HG03280 (cell line): ENCODE data around the gene PID1.

Experiments used
- ATAC-seq: cut with Tn5 transposase; IDR thresholded peaks from one replicate; pipeline ENCODE4 v1.9.1; 2021; ENCODE audit warnings: mild to moderate bottlenecking, moderate library complexity; ENCODE audit not compliant: unreplicated experiment

PID1 gene

GRCh38 chr2:229126066-229126465 lies 145.0 kb downstream of the PID1 start:
- no peak for ATAC-seq

GRCh38 chr2:229124136-229124535 lies 147.0 kb downstream of the PID1 start:
- no peak for ATAC-seq

GRCh38 chr2:229118927-229119326 lies 152.2 kb downstream of the PID1 start:
- ATAC-seq: no peak

GRCh38 chr2:229118336-229118735 lies 152.8 kb downstream of the PID1 start:
- no peak for ATAC-seq

DNA sequence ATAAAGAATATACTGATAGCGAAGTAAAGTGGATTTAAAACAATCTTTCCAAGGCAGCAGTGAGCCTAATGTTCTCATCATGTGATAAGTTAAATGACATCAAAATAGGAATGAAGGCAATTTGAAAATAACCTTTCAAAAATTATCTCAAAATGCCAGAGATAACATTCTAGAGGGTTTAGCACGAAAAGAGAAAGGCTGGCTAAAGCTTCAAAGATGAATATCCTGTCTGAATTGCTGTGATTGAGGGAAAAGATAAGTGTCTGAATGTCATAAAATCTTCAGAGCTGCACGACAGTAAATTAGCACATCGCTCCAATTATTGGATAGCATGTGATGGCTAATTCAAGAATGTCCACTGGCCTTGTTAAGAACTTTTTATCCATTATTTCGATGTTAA lies 159.3 kb downstream of the PID1 start:
- no peak for ATAC-seq

DNA sequence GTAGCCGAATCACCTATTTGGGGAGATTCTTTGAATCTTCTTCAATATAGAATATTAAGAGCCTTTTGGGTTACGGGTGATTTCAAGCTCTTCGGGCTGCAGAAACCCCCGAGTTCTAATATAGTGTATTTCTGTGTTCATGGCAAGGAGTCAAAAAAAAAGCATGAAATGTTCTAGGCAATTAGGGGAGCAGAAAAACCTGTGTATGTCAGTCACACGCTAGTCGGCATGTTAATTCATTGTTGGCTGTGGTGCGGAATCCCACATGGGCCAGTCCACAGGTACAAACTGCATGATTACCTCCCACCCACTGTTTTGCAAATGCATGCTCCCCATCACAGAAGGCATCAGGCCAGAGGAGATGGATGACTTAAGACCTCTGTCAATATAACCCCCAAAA lies 161.9 kb downstream of the PID1 start:
- no peak for ATAC-seq

DNA sequence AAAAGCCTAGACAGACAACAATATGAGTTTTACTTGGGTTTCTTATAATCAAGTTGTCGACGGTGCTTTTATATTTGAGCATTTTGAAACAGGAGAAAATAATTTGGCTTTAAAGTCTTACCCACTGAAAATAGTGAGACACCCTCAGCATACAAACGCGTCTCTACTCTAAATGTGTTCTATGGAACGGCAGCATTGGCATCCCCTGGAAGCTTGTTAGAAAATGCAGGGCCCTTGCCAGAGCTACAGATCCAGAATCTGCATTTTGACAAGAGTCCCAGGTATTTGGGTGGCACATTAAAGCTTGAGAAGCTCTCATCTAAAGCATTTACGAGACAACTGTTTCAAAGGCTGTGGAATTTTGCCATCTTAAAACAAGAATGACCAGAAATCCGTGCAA lies 163.5 kb downstream of the PID1 start:
- no peak for ATAC-seq

DNA sequence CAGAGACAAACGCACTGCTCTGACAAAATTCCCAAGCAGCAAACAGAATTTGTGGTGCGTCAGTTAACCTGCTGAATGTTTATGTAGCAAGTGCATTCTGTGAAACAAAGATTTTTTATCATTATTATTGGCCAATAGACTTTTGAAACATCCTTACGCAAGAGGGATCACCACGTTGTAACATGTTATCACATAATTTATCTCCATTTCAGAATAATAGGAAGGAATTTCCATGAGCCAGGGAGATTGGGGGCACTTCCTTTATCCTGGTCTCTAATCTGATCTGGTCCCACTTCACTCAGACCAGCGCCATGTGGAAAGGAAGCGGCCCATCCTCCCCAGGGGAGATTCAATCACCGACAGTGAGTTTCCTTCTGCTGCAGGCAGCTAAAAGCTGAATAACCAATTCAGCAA lies 166.1 kb downstream of the PID1 start:
- no peak for ATAC-seq

DNA sequence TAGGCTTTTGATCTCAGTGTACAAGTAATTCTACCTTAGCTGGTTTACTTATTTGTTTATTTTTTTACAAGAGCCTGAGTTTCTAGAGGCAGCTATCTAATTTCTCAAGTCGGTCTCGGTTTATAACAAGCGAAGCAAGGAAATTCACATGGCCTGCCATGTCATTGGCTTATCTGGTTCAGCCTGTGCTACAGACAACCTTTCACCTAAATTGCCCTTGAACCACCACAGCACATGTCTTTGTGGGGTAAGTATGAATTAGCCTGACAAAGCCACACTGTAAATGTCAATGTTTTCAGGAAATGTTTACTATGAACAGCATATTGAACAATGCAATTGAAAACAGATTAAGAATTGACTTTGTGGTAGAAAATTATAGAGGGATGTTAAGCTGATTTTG lies 167.1 kb downstream of the PID1 start:
- ATAC-seq: no peak

DNA sequence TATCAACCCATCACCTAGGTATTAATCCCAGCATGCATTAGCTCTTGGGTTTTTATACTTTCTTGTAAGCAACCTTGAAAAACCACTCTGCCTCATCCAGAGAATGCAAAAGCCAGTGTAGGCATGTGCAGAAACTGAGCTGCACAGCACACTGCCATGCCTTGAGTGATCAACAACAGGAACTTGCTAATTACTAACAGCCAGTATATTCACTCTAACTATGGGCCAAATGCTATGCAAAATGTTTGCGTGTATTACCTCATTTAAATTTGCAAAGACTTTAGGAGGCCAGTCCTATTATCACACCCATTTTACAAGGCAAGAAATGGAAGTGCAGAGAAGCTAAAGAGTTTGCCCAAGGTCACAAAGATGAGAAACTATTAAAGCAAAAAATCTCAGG lies 169.8 kb downstream of the PID1 start:
- no peak for ATAC-seq

- no peak for ATAC-seq
These were observed 171.9 kb downstream of the PID1 start for GRCh38 chr2:229099231-229099630.

- no peak for ATAC-seq
These were observed 172.3 kb downstream of the PID1 start for GRCh38 chr2:229098801-229099200.

DNA sequence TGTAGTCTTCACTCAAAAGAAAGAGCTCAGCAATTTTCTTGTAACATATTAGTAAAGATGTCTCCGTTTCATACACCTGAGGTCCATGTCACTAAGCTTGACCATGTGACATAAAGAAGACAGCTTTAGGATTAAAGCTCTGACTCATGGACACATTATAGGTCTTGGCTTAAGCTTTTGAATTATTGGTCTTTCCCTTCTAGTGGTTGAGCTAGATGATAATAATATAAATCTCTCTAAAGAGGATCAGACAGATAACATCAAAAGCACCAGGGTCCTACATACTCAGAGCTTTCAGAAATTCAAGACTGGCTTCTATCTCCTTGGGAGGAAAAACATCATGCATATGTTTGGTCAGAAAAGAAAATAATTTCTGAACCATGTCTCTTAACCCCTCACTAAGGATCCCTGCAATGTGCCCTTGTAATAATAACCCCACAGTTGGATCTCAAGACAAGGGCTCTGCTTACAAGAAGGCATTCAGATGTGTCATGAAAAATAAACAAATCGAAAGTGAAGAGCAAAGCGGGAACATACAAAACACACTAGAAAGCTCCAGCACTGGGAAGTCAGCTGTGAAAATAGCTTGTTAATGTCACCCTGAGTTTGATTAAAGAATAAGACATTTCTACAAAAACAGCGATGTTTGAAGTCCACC lies 174.5 kb downstream of the PID1 start:
- ATAC-seq: no peak

- no peak for ATAC-seq
These were observed 175.6 kb downstream of the PID1 start for GRCh38 chr2:229095472-229095871.

DNA sequence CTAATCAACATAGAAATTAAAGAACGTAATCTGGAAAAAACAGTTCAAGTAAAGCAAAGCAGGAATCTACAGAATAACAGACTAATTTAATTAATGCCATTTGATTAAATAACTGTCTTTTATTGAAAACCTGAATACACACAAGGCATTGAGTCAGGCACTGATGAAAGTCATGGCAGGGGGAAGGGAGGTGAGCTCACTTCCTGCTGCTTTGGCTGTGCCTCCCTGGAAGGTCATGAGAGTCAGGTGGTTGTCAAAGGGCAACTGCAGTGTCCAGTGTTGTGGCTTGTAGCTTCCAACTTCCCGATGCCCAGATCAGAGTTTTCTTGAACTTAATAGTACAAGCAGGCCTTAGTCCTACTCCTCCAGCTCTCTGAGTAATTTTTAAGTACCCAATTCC lies 180.9 kb downstream of the PID1 start:
- ATAC-seq: no peak

- ATAC-seq: no peak
These were observed 181.3 kb downstream of the PID1 start for GRCh38 chr2:229089776-229090175.

- no peak for ATAC-seq
These were observed 182.0 kb downstream of the PID1 start for GRCh38 chr2:229088966-229089700.

DNA sequence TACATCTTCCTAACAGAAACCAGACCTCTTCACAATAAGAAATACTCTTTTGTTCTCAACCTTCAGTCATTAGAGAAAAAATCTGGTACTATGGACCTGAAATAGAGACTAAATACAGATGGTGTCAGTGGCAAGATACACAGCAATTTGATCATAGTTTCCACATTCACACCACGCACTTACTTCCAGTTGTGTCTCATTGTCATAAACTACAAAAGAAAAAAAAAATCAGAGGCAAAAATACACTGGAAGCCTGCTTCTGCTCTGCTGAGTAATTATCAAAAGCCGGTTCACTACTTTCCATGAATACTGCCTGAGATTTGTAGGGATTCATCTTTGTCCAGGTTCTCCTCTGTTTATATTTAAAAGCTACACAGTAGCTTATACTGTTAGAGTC lies 182.6 kb downstream of the PID1 start:
- ATAC-seq: no peak

DNA sequence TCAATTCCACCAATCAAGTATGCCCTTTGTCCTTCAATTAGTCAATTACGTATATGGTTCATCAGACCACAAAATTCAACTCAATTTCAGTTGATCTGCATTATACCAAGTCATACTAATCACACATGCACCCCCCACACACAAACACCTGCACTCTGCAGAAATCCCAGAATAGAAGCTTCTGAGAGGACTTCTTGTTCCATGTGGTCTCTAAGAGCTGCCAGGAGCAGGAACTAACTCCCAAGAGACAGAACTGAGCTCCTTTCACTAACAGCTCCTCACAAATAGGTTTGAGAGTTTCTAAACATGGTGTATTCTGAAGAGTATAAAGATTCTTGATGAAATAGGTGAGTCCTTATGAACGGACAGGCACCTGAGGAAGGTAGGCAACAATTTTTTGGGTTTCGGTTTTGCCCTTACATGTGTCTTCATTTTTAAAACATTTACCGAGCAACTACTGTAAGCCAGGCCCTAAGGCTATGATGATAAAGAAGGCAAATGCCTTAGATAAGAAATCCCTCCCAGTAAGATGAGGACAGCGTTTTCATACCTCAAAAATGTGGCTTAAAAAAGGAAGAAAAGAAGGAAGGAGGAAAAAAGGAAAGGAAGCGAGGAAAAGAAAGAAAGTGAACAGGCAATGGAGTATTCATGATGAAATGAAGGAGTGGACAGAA lies 183.1 kb downstream of the PID1 start:
- no peak for ATAC-seq

DNA sequence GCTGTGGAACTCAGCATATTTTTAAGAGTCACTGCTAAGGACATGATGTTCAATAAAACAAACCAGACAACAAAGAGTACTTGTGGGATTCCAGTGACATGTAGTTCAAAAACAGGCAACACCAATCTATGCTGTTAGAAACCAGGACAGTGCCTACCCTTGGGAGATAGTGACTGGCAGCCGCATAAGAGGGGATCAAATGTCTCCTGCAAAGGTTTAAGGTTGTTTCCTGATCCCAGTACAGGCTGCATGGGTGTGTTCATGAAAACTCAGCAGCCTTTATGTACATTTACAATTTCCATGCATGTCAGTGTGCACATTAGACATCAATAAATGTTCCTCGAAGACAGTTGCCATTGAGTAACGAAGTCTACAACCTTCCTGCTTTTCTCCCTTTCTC lies 183.8 kb downstream of the PID1 start:
- ATAC-seq: no peak

DNA sequence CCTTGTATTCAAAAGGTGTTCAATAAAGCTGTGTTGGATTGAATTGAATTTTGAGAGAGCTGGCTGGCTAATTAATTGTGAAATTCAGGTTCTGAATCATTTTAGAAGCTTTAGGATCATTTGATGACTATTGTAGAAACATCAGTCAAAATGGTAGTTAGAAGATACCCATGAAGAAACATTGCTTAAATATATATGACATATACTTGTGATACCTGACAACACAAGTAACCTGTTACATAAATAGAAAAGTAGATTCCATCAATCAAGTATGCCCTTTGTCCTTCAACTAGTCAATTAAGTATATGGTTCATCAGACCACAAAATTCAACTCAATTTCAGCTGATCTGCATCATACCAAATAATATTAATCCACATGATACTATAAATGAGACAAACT lies 185.6 kb downstream of the PID1 start:
- no peak for ATAC-seq

DNA sequence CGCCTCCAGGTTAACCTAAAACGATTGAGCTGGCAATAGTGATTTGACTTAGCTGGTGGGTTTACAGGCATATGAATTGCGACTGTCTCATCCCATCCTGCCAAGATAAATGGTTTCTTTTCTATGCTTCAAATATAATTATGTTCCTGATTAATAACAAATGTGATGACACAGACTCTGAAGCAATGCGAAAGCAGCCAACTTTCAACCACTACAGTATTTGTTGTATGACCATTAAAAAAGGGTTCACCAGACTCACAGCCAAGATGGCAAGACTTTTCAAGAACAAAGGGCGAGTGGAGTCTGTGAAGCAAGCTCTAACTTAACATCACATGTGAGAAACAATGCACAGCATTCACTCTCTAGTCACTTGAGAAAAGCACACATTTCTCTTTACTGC lies 186.6 kb downstream of the PID1 start:
- ATAC-seq: no peak
